ENCODE data around the gene KIR2DL1.
"Not testable (repeated sequence)": the region's sequence is repeated elsewhere in the genome, so short reads cannot be mapped to it uniquely, and the experiment has no call there.

Gene KIR2DL1

DNA sequence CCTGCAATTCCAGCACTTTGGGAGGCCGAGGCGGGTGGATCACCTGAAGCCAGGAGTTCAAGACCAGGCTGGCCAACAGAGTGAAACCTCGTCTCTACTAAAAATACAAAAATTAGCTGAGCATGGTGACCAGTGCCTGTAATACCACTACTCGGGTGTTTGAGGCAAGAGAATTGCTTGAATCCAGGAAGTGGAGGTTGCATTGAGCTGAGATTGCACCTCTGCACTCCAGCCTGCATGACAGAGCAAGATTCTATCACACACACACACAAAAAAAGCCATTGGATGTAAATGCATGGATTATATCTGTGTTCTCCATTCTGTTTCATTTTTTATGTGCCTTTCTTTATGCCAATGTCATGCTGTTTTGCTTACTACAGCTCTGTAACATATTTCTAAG, 54.8 kb downstream of the KIR2DL1 start:
- DNase-seq = not testable (repeated sequence)

DNA sequence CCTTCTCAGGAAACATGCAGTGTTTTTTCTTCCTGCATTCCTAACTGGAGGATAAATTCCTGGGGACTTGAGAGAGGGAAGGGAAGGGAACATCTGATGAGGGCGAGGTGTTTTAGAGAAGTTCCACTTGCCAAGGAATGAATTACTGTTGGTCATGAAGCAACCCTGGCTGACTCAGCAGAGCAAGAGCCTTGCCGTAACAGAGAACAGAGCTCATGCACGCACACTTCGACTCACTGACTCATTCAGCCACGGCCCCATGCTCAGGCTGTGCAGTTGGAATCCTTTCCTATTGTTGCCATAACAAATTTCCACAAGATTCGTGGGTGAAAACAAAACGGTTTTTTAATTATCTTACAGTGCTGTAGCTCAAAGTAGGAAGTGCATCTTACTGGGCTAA, 55.7 kb downstream of the KIR2DL1 start:
- not testable (repeated sequence) for DNase-seq

DNA sequence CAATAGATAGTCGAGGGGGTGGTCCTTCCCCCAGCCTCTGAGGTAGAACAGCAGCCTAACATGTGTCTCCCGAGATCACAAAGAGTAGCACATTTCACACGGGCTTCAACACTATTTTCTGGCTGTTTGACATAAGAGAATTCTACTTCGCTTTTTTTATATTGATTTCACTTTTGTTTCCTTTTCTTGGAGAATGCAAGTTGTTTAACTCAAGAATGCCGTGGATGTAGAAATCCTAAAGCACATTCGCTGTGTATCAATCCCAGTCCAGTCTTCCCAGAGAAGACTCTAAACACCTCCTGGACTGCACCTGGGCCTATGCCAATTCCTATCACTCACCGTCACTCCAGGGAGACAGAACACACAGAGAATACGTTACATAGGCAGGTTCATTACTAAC, 58.5 kb downstream of the KIR2DL1 start:
- DNase-seq = not testable (repeated sequence)

DNA sequence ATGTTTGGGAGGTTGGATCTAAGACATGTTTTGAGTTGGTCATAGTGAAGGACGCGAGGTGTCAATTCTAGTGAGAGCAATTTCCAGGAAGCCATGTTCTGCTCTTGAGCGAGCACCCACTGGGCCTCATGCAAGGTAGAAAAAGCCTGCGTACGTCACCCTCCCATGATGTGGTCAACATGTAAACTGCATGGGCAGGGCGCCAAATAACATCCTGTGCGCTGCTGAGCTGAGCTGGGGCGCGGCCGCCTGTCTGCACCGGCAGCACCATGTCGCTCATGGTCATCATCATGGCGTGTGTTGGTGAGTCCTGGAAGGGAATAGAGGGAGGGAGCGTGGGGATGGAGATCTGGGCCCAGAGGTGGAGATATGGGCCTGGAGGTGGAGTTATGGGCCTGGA, 62.9 kb downstream of the KIR2DL1 start, which contains the start of gene KIR2DS4:
TSS of gene KIR2DS4 (plus strand) at position 181 of the 400 bp plus-strand sequence.
- DNase-seq = not testable (repeated sequence)
